ENCODE results near the gene LANCL2. TPM values are rescaled to one million over a fixed set of nuclear protein-coding genes. Genes with fewer than 3 reads are reported as not detected.
A peak's percentile ranks its signal among the peaks of the same experiment; 100 is the strongest.

The LANCL2 gene
- total RNA-seq, 1 experiment from 2014 or later: 10.0 TPM

DNA sequence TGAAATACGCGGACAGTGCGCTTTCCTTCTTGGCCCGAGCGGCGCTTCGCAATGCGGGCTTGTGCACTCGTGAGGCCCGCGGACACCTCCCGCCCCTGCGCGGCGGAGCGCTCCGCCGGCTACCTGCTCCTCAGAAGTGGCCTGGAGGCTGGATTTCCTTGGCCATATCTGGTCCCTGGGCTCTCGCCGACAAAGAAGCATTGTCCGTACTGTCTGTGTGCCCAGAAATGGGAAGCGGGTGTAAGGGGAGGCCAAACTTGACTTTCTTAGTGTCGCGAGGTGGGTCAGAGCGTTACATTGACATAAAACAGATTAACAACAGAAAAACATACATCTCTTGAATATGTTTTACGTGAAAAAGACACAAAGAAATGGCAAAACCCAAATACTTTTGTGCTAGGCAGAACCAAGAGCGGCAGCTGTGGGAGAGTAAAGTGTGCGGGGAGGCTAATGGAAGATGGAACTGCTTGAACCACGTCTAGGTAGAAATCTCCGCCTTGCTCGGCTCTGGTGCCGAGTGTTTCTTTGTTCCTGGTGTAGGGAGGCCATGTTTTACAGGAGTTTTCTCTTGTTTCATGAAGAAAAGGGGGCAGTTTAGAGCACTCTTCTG, 1.4 kb downstream of the LANCL2 start:
- ChIA-PET POLR2A (interaction anchor here (0.9 to 1.4 kb wide), 3 partner anchors 16 to 78 kb away, joined by 3 to 4 read pairs (median 3); no protein-coding TSS in a partner anchor), CTCF (interaction anchor here (1.0 kb wide), 1 partner anchor 111 kb away, joined by 3 read pairs; no protein-coding TSS in a partner anchor), RAD21 (ENCODE audit: low non-redundant PET in 1 of 2, low total read pairs in 2 of 2, uncharacterized antibody in 2 of 2, unreplicated experiment in 2 of 2) (no interaction called here)
- intact Hi-C loops (cut with micrococcal nuclease): loop anchor here (5.0 kb wide), 2 partner anchors 206 to 609 kb away; partner anchors contain the start of genes SEC61G and VOPP1
- H3K4me1 ChIP-seq (ENCODE audit: control insufficient read depth in 1 of 2, insufficient read depth in 2 of 2, low read length in 2 of 2): peaks cover 3 to 19% of the 10 kb centered on the region in 2 experiments; a peak in 3 of 4 replicates
- no peaks in the 10 kb centered on the region for H4K20me1 ChIP-seq (ENCODE audit: insufficient read depth)
- no peaks in the 10 kb centered on the region for H3K9me3 ChIP-seq (ENCODE audit: control insufficient read depth in 1 of 2, insufficient read depth in 1 of 2, low read depth in 1 of 2, low read length in 2 of 2)
- H3K27me3 ChIP-seq (ENCODE audit: insufficient read depth, low read length): no peaks in the 10 kb centered on the region
- peaks cover 3% of the 10 kb centered on the region; the same call in 1 of the 2 replicates for H3K79me2 ChIP-seq (ENCODE audit: insufficient read depth, low read length)
- no peak overlapping the region for H2AFZ ChIP-seq (ENCODE audit: low read depth, low read length, poor library complexity, severe bottlenecking)
- peak overlapping the region; percentile 84 to 96 for H3K4me3 ChIP-seq (replicated peaks in 1 of 2; ENCODE audit: low read depth in 1 of 2, low read length in 2 of 2)
- H3K27ac ChIP-seq (ENCODE audit: low read depth, low read length): peak overlapping the region; percentile 97
- H3K9ac ChIP-seq (ENCODE audit: low read length): peak overlapping the region; percentile 97
- BruUV-seq (replicated peaks): TSS peak; percentile 62
- no peak for DNase-seq (ENCODE audit: low read depth, low spot score)
- peak; percentile 38 for ATAC-seq
- TF ChIP-seq EZH2phosphoT487 (IDR thresholded peaks at IDR 0.05; ENCODE audit: borderline replicate concordance) (no peak), YY1 (IDR thresholded peaks at IDR 0.05; ENCODE audit: extremely low read depth, insufficient replicate concordance, low read depth, low read length) (no peak), ZFX (IDR thresholded peaks at IDR 0.05) (peak; percentile 89)
- peak overlapping the region; percentile 91 for H3K4me2 ChIP-seq (ENCODE audit: low read length)
- no peaks in the 10 kb centered on the region for H3K9me2 ChIP-seq (ENCODE audit: insufficient read depth)
- H3K36me3 ChIP-seq (ENCODE audit: control insufficient read depth in 1 of 2, insufficient read depth in 2 of 2, low read length in 2 of 2): no peaks in the 10 kb centered on the region

DNA sequence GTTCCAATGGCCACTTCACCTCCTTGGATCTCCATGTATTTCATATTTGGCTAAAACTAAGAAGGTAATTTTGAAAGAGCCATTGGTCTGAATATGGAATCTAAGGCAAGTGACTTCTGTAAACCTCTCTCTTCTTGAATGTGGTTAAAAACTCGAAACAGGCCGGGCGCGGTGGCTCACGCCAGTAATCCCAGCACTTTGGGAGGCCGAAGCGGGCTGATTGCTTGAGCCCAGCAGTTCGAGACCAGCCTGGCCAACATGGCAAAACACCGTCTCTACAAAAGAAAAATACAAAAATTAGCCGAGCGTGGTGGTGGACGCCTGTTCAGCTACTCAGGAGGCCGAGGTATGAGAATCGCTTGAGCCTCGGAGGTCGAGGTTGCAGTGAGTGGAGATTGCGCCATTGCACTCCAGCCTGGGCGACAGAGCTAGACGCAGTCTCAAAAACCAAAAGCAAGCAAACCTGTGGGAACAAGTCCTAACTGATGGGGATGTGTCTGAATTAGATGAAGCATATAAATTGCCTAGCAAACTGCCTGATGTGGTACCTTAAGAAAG, 2.2 kb downstream of the LANCL2 start:
- Histone ChIP-seq H3K79me2 (ENCODE audit: insufficient read depth, low read length) (peaks cover 7% of the 10 kb centered on the region), H3K36me3 (ENCODE audit: control insufficient read depth in 1 of 2, insufficient read depth in 2 of 2, low read length in 2 of 2) (no peaks in the 10 kb centered on the region), H3K9me2 (ENCODE audit: insufficient read depth) (no peaks in the 10 kb centered on the region), H3K9me3 (ENCODE audit: control insufficient read depth in 1 of 2, insufficient read depth in 1 of 2, low read depth in 1 of 2, low read length in 2 of 2) (no peaks in the 10 kb centered on the region), H3K27me3 (ENCODE audit: insufficient read depth, low read length) (no peaks in the 10 kb centered on the region), H3K9ac (ENCODE audit: low read length) (peak overlapping the region; percentile 97), H3K4me1 (ENCODE audit: control insufficient read depth in 1 of 2, insufficient read depth in 2 of 2, low read length in 2 of 2) (peaks cover 3 to 19% of the 10 kb centered on the region in 2 experiments; a peak in 3 of 4 replicates), H3K4me2 (ENCODE audit: low read length) (peak overlapping the region; percentile 91), H4K20me1 (ENCODE audit: insufficient read depth) (no peaks in the 10 kb centered on the region), H3K27ac (ENCODE audit: low read depth, low read length) (peak overlapping the region; percentile 97; the same call in 1 of the 2 replicates), H3K4me3 (replicated peaks in 1 of 2; ENCODE audit: low read depth in 1 of 2, low read length in 2 of 2) (peak overlapping the region; percentile 84 to 96), H2AFZ (ENCODE audit: low read depth, low read length, poor library complexity, severe bottlenecking) (no peak overlapping the region)
- CTCF ChIA-PET: no interaction called here
- TF ChIP-seq ZNF274 (IDR thresholded peaks at IDR 0.05; ENCODE audit: low read depth, low read length) (no peak), RAD21 (IDR thresholded peaks at IDR 0.05; ENCODE audit: low read depth) (no peak), SIN3A (IDR thresholded peaks at IDR 0.05; ENCODE audit: low read depth) (no peak), ELF1 (IDR thresholded peaks at IDR 0.05; ENCODE audit: borderline replicate concordance, low read depth) (no peak), CBX3 (IDR thresholded peaks at IDR 0.05; ENCODE audit: low read depth) (no peak), JUND (IDR thresholded peaks at IDR 0.05) (no peak), CEBPB (IDR thresholded peaks at IDR 0.05; ENCODE audit: low read depth) (no peak), SP1 (IDR thresholded peaks at IDR 0.05; ENCODE audit: low read depth) (no peak), POLR2A (IDR thresholded peaks at IDR 0.05; ENCODE audit: borderline replicate concordance, extremely low read depth, insufficient read depth, insufficient read length) (no peak), YY1 (IDR thresholded peaks at IDR 0.05; ENCODE audit: extremely low read depth, insufficient replicate concordance, low read depth, low read length) (no peak), EZH2phosphoT487 (IDR thresholded peaks at IDR 0.05; ENCODE audit: borderline replicate concordance) (no peak), SRF (IDR thresholded peaks at IDR 0.05; ENCODE audit: low read depth) (no peak)
- TF ChIP-seq, protein P1, sequence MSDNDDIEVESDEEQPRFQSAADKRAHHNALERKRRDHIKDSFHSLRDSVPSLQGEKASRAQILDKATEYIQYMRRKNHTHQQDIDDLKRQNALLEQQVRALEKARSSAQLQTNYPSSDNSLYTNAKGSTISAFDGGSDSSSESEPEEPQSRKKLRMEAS (IDR thresholded peaks at IDR 0.05): no peak
- TF ChIP-seq, protein P2, sequence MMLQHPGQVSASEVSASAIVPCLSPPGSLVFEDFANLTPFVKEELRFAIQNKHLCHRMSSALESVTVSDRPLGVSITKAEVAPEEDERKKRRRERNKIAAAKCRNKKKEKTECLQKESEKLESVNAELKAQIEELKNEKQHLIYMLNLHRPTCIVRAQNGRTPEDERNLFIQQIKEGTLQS (IDR thresholded peaks at IDR 0.05): no peak
- TF ChIP-seq, protein P3, sequence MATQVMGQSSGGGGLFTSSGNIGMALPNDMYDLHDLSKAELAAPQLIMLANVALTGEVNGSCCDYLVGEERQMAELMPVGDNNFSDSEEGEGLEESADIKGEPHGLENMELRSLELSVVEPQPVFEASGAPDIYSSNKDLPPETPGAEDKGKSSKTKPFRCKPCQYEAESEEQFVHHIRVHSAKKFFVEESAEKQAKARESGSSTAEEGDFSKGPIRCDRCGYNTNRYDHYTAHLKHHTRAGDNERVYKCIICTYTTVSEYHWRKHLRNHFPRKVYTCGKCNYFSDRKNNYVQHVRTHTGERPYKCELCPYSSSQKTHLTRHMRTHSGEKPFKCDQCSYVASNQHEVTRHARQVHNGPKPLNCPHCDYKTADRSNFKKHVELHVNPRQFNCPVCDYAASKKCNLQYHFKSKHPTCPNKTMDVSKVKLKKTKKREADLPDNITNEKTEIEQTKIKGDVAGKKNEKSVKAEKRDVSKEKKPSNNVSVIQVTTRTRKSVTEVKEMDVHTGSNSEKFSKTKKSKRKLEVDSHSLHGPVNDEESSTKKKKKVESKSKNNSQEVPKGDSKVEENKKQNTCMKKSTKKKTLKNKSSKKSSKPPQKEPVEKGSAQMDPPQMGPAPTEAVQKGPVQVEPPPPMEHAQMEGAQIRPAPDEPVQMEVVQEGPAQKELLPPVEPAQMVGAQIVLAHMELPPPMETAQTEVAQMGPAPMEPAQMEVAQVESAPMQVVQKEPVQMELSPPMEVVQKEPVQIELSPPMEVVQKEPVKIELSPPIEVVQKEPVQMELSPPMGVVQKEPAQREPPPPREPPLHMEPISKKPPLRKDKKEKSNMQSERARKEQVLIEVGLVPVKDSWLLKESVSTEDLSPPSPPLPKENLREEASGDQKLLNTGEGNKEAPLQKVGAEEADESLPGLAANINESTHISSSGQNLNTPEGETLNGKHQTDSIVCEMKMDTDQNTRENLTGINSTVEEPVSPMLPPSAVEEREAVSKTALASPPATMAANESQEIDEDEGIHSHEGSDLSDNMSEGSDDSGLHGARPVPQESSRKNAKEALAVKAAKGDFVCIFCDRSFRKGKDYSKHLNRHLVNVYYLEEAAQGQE (IDR thresholded peaks at IDR 0.05; ENCODE audit: low read depth): no peak
- ATAC-seq: no peak
- no TSS peak for BruUV-seq (replicated peaks)
- intact Hi-C loops (cut with micrococcal nuclease): loop anchor here (5.0 kb wide), 2 partner anchors 205 to 610 kb away; partner anchors contain the start of genes SEC61G and VOPP1
- RAD21 ChIA-PET (ENCODE audit: low non-redundant PET in 1 of 2, low total read pairs in 2 of 2, uncharacterized antibody in 2 of 2, unreplicated experiment in 2 of 2): no interaction called here
- POLR2A ChIA-PET: no interaction called here
- no peak for DNase-seq (ENCODE audit: low read depth, low spot score)

Measured in HCT116 (cell line).